Measurements from ENCODE around the gene PRR14L. TPM values are rescaled to one million over a fixed set of nuclear protein-coding genes. Genes with fewer than 3 reads are reported as not detected.

PRR14L gene
- total RNA-seq, 6 experiments from 2014 or later: 28.4 to 39.6 (median 34.2) TPM

DNA sequence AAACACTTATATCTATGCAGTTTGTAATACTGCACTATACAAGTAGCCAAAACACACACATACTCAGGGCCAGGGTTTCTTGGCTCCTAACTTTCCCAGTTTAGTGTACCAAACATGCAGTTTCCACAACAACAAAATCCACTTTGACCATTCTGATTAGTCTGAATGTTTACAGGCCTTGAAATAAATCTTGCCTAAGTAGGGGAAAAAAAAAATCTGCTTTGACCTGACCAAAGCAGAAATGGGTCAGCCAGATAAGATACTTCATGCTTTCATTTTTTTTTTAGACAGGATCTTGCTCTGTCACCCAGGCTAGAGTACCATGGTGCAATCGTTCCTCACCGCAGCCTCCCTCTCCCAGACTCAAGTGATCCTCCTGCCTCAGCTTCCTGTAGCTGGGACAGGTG lies 10.1 kb downstream of the PRR14L start:
- H3K27me3 Mint-ChIP-seq (ENCODE audit: insufficient read depth): no peaks in the 10 kb centered on the region
- DNase-seq: no peak
- H3K4me1 Mint-ChIP-seq (ENCODE audit: low read depth): peaks cover 36% of the 10 kb centered on the region
- no peaks in the 10 kb centered on the region for H3K9me3 Mint-ChIP-seq
- TF ChIP-seq, protein P1, sequence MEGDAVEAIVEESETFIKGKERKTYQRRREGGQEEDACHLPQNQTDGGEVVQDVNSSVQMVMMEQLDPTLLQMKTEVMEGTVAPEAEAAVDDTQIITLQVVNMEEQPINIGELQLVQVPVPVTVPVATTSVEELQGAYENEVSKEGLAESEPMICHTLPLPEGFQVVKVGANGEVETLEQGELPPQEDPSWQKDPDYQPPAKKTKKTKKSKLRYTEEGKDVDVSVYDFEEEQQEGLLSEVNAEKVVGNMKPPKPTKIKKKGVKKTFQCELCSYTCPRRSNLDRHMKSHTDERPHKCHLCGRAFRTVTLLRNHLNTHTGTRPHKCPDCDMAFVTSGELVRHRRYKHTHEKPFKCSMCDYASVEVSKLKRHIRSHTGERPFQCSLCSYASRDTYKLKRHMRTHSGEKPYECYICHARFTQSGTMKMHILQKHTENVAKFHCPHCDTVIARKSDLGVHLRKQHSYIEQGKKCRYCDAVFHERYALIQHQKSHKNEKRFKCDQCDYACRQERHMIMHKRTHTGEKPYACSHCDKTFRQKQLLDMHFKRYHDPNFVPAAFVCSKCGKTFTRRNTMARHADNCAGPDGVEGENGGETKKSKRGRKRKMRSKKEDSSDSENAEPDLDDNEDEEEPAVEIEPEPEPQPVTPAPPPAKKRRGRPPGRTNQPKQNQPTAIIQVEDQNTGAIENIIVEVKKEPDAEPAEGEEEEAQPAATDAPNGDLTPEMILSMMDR (IDR thresholded peaks at IDR 0.05): no peak
- peak overlapping the region; percentile 29 for H3K27ac Mint-ChIP-seq
- H3K36me3 Mint-ChIP-seq (ENCODE audit: low read depth): peaks cover 28% of the 10 kb centered on the region
- H3K4me3 Mint-ChIP-seq: no peak overlapping the region

DNA sequence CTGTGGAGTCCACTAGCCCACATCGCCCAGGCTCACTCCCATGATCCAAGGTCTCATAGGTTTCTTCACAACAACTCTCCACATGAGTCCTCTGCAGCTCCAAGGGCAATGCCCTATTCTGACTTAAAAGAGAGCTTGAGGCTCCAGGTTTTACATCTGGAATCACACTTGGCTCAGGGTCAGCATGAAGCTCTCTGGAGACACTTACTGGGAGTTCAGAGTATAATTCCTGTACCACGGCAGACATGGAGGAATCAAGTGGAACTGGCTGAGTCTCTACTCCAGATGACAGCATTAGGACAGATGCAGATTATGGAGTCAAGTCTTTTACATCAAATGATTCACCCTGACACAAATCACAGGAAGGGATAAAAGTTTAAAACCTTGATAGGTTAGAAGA lies 11.4 kb downstream of the PRR14L start:
- DNase-seq: no peak
- H3K36me3 Mint-ChIP-seq (ENCODE audit: low read depth): peaks cover 31% of the 10 kb centered on the region
- peak overlapping the region; percentile 7; the same call in 1 of the 2 replicates for H3K27ac Mint-ChIP-seq
- H3K4me1 Mint-ChIP-seq (ENCODE audit: low read depth): peaks cover 48% of the 10 kb centered on the region
- no peaks in the 10 kb centered on the region; the same call in 1 of the 2 replicates for H3K27me3 Mint-ChIP-seq (ENCODE audit: insufficient read depth)
- H3K9me3 Mint-ChIP-seq: no peaks in the 10 kb centered on the region
- no peak overlapping the region for H3K4me3 Mint-ChIP-seq
- TF ChIP-seq, protein P1 (IDR thresholded peaks at IDR 0.05): no peak

DNA sequence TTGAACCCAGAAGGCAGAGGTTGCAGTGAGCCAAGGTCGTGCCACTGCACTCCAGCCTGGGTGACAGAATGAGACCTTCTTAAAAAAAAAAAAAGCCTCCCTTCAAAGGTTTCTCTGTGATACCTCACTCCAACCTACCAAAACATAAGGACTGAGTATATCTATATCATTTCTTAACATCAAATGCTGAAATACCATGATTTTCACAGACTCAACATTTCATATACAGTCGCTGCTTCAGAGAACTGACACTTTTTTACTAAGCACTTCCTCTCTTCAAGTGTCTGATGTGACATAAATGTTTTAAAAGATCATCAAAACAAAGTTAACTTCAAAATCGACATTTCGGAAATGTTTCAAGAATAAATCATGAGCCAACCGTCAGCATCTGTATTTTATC lies 12.0 kb downstream of the PRR14L start:
- peaks cover 34% of the 10 kb centered on the region for H3K36me3 Mint-ChIP-seq (ENCODE audit: low read depth)
- H3K4me3 Mint-ChIP-seq: no peak overlapping the region
- H3K9me3 Mint-ChIP-seq: no peaks in the 10 kb centered on the region
- no peak for DNase-seq
- H3K4me1 Mint-ChIP-seq (ENCODE audit: low read depth): peaks cover 51% of the 10 kb centered on the region
- H3K27ac Mint-ChIP-seq: no peak overlapping the region
- no peaks in the 10 kb centered on the region; the same call in 1 of the 2 replicates for H3K27me3 Mint-ChIP-seq (ENCODE audit: insufficient read depth)
- TF ChIP-seq, protein P1 (IDR thresholded peaks at IDR 0.05): no peak

DNA sequence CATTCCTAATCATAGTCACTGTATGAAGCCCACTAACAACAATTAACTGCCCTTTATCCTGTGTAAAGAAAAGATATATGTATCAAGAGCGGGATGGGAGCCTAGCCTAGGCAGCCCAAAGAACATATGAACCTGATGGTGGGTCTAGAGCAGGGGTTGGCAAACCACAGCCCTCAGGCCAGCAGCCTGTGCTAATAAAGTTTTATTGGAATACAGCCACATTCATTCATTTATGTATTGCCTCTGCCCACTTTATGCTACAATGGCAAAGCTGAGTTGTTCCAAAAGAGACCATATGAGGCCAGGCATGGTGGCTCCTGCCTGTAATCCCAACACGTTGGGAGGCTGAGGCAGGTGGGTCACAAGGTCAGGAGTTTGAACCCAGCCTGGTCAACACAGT lies 13.5 kb downstream of the PRR14L start:
- TF ChIP-seq, protein P1 (IDR thresholded peaks at IDR 0.05): no peak
- Mint-ChIP-seq H3K27ac (no peak overlapping the region), H3K9me3 (no peaks in the 10 kb centered on the region), H3K27me3 (ENCODE audit: insufficient read depth) (no peaks in the 10 kb centered on the region; the same call in 1 of the 2 replicates), H3K4me1 (ENCODE audit: low read depth) (peaks cover 40% of the 10 kb centered on the region), H3K4me3 (no peak overlapping the region), H3K36me3 (ENCODE audit: low read depth) (peaks cover 30% of the 10 kb centered on the region)
- DNase-seq: no peak

DNA sequence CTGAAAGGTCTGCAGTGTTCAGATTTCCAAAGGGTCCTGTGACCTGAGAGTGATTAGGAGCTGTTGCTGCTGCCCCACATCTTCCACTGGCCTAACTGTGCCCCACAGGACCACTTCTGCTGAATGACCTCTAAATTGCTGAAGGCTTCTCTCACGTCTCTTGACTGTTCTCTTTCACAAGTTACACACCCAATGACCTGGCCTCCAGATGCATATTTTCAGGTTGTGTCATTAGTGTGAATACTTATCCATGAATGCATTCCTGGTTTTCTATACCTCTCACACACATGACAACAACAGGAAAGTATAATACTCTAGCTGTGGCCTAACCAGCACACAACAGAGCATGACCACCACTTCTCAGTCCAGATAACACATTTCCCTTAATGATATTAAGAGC lies 15.4 kb downstream of the PRR14L start:
- Mint-ChIP-seq H3K9me3 (no peaks in the 10 kb centered on the region), H3K27ac (peak overlapping the region; percentile 91), H3K4me3 (peak overlapping the region; percentile 65), H3K27me3 (ENCODE audit: insufficient read depth) (no peaks in the 10 kb centered on the region; the same call in 1 of the 2 replicates), H3K36me3 (ENCODE audit: low read depth) (peaks cover 30% of the 10 kb centered on the region), H3K4me1 (ENCODE audit: low read depth) (peaks cover 37% of the 10 kb centered on the region)
- TF ChIP-seq, protein P1 (IDR thresholded peaks at IDR 0.05): no peak
- DNase-seq: peak; percentile 78

All from HFFc6 (cell line).